Suppressor macrophage treated with lipopolysaccharide for 4 hours (primary cell): ENCODE data around the gene GALNT18.

Source experiments
- DNase-seq: peaks from one replicate; pipeline ENCODE4 v3.0.0-alpha.2; 2020

The GALNT18 gene

DNA sequence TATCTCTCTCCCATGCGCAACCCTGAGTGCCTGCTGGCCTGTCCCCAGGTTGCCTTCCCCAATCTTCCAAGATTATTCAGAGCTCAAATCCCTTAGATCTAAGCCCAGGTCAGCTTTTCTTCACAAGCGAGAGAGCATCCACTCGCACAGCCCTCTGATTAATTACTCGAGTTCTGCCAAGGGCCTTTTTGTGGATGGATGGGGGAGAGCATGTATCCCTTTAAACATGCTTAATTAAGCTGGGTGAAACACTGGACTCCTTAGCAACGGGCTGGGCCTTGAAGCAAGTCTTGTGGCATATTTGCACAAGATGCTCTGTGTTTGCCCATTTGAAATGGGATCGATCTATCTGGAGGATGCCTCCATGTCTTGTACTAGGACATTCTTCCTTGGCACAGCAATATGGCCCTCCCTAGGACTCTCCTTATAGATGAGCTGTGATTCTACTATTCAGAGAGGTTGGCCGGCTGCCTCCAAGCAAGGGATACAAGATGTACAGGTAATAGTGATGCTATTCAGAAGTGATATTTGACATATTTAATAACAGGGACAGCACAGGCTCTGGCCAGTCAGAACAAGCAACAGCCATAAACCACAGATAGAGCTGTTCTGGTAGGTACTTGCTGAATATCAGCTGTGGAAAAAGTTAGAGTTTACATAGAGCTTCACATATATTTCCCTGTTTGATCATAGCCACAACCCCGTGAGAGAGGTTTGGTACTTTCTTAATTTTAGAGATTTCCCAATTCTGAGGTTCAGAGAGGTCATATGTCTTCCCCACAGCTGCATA, 394.3 kb downstream of the GALNT18 start:
- no peak for DNase-seq
